B cell (primary cell): ENCODE measurements around the gene PHRF1. TPM values are rescaled to one million over a fixed set of nuclear protein-coding genes. Genes with fewer than 3 reads are reported as not detected.

Experiments used
- ATAC-seq: fragments of 200-7000 bp; cut with Tn5 transposase; one replicate; pipeline ENCODE4 v1.10.0; 2021; ENCODE audit warnings: low read depth, mild to moderate bottlenecking, moderate number of reproducible peaks, moderate library complexity
- CTCF ChIA-PET: fragments of 350-600 bp; sonication (Branson Sonifier 250); formaldehyde crosslinking; loops from one replicate; lab custom pipeline; 2021; ENCODE audit warnings: antibody characterized with exemption, inconsistent platforms; lab: Charles Lee
- POLR2A ChIA-PET: fragments of 350-600 bp; sonication (Branson Sonifier 250); formaldehyde crosslinking; loops from one replicate; lab custom pipeline; 2021; ENCODE audit warnings: antibody characterized with exemption; lab: Charles Lee
- DNase-seq: peaks from one replicate; pipeline ENCODE4 v3.0.0; 2013
- H2AFZ ChIP-seq: 2 replicates; pipeline ENCODE4 v1.6.1; 2012; ENCODE audit warnings: mild to moderate bottlenecking, low read depth, low read length; ENCODE audit not compliant: insufficient read depth, poor library complexity, severe bottlenecking
- H3K27ac ChIP-seq, 2 donors: 1 replicate in 1 of 2; 2 replicates in 1 of 2; pipeline ENCODE4 v1.5.1; 2012 to 2013; ENCODE audit warnings: low read length in 2 of 2, mild to moderate bottlenecking in 2 of 2, moderate library complexity in 1 of 2
- H3K27me3 ChIP-seq, 4 experiments: fragments of 200-600 bp in 1 of 4; sonication (generic) in 1 of 4; replicated peaks in 1 of 4; 1 replicate in 2 of 4; 2 replicates in 2 of 4; pipeline versions ENCODE4 v1.6.1 to v1.7.0; 2013 to 2016; ENCODE audit warnings: low read length in 3 of 4, mild to moderate bottlenecking in 2 of 4, mixed read lengths in 1 of 4, moderate library complexity in 1 of 4; ENCODE audit not compliant: insufficient read depth in 4 of 4, control insufficient read depth in 3 of 4; ENCODE audit errors: control extremely low read depth in 1 of 4
- H3K36me3 ChIP-seq, 2 experiments: replicated peaks in 1 of 2; 1 replicate in 1 of 2; 2 replicates in 1 of 2; pipeline versions ENCODE4 v1.6.1 to v1.7.1; 2013; ENCODE audit warnings: low read length in 1 of 2; ENCODE audit not compliant: insufficient read depth in 2 of 2, control insufficient read depth in 1 of 2; ENCODE audit errors: control extremely low read depth in 1 of 2, extremely low read depth in 1 of 2
- H3K4me1 ChIP-seq, 2 donors: fragments of 200-600 bp in 1 of 2; sonication (generic) in 1 of 2; 1 replicate in 1 of 2; 2 replicates in 1 of 2; pipeline versions ENCODE4 v1.5.1 to v1.6.1; 2013 to 2017; ENCODE audit warnings: low read length in 2 of 2; ENCODE audit not compliant: control insufficient read depth in 2 of 2, insufficient read depth in 2 of 2
- H3K4me2 ChIP-seq: replicated peaks from 2 replicates; pipeline ENCODE3; 2012; ENCODE audit warnings: mild to moderate bottlenecking, low read depth, low read length; ENCODE audit not compliant: poor library complexity, severe bottlenecking
- H3K4me3 ChIP-seq, 5 experiments: fragments of 200-600 bp in 1 of 5; sonication (generic) in 1 of 5; 1 replicate in 3 of 5; 2 replicates in 2 of 5; pipeline versions ENCODE4 v1.5.1 to v1.7.0; 2011 to 2016; ENCODE audit warnings: low read length in 4 of 5, mild to moderate bottlenecking in 4 of 5, low read depth in 2 of 5, control low read depth in 1 of 5, moderate library complexity in 1 of 5; ENCODE audit not compliant: insufficient read depth in 1 of 5; ENCODE audit errors: control extremely low read depth in 1 of 5, extremely low read depth in 1 of 5
- H3K79me2 ChIP-seq: fragments of 200-600 bp; sonication (generic); one replicate; pipeline ENCODE4 v1.6.0; 2016; ENCODE audit warnings: low read length; ENCODE audit not compliant: control insufficient read depth, insufficient read depth
- H3K9ac ChIP-seq: fragments of 200-600 bp; sonication (generic); 2 replicates; pipeline ENCODE4 v1.6.1; 2017; ENCODE audit warnings: mild to moderate bottlenecking, low read length, moderate library complexity
- H3K9me3 ChIP-seq, 3 donors: one replicate each; pipeline versions ENCODE4 v1.6.1 to v1.7.1; 2013; ENCODE audit warnings: low read length in 2 of 3; ENCODE audit not compliant: control insufficient read depth in 2 of 3, insufficient read depth in 1 of 3; ENCODE audit errors: control extremely low read depth in 1 of 3
- H4K20me1 ChIP-seq: 2 replicates; pipeline ENCODE4 v1.6.0; 2012; ENCODE audit warnings: mild to moderate bottlenecking, low read length; ENCODE audit not compliant: insufficient read depth, control insufficient read depth, poor library complexity, severe bottlenecking
- H3K27ac Mint-ChIP-seq: one replicate; pipeline ENCODE4 v1.8.0; 2021; ENCODE audit warnings: mixed read lengths
- H3K27me3 Mint-ChIP-seq: one replicate; pipeline ENCODE4 v1.8.0; 2021; ENCODE audit warnings: mixed read lengths
- H3K4me1 Mint-ChIP-seq: one replicate; pipeline ENCODE4 v1.8.0; 2021; ENCODE audit warnings: mixed read lengths
- H3K4me3 Mint-ChIP-seq: one replicate; pipeline ENCODE4 v1.8.0; 2021; ENCODE audit warnings: mixed read lengths
- H3K9me3 Mint-ChIP-seq: one replicate; pipeline ENCODE4 v1.8.0; 2022; ENCODE audit warnings: mixed read lengths; ENCODE audit not compliant: insufficient read depth
- EZH2 ChIP-seq: IDR thresholded peaks from 2 replicates; pipeline ENCODE4 v1.6.1; 2012; ENCODE audit warnings: borderline replicate concordance, low read depth, mild to moderate bottlenecking, moderate library complexity, low read length; ENCODE audit not compliant: insufficient read depth, poor library complexity, severe bottlenecking
- WGBS: methylation state at CpG from one replicate; pipeline ENCODE4 v1.1.5; 2013; ENCODE audit warnings: missing lambda C conversion rate; ENCODE audit not compliant: insufficient coverage; 5-methylcytosine and 5-hydroxymethylcytosine counted together
- intact Hi-C: fragments of 100-400 bp; cut with micrococcal nuclease; formaldehyde crosslinking; loops from one replicate; pipeline ENCODE4 v1.10.0; 2022
- polyA plus RNA-seq: library from polyadenylated mRNA; depleted of rRNA; stranded (reverse); fragments of >200 nt; gene quantifications from 2 replicates; pipeline ENCODE4 v1.2.3, GENCODE V29; 2012
- total RNA-seq, 2 donors: library from RNA; stranded (reverse); fragments of 120-200 nt in 1 of 2; gene quantifications; 1 replicate in 1 of 2; 2 replicates in 1 of 2; pipeline versions ENCODE4 v1.2.3 to v1.2.4, GENCODE V29; 2013 to 2022
- TF ChIP-seq, protein P1 (sequence below): fragments of 200-600 bp; IDR thresholded peaks from one replicate; pipeline ENCODE4 v1.8.0; 2022; ENCODE audit warnings: antibody characterized with exemption, mild to moderate bottlenecking

Gene PHRF1
- total and polyA plus RNA-seq, 2 donors (not counting 1 experiment from before 2014, with no cell fraction given): 22.3 to 57.9 TPM

DNA sequence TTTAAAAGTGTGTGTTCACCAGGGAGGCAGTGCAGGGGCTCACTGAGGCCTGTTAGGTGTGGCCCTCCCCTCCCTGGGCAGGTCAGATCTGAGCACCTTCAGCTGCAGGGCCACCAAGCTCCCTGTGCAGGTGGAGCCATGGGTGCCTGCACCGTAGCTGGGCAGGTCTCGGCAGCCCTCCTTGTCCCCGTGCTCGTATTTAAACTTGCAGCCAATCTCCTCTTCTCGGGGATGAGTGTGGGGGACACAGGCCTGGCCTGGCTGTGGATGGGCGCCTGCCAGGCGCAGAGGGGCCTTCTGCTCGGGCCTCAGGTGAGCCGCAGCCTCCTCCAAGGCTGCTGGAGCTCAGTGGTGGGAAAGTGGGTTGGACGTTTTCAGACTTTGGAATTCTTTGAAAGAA is 19.1 kb downstream of the PHRF1 start:
- no peak overlapping the region for H3K9ac ChIP-seq
- POLR2A ChIA-PET: no interaction called here

DNA sequence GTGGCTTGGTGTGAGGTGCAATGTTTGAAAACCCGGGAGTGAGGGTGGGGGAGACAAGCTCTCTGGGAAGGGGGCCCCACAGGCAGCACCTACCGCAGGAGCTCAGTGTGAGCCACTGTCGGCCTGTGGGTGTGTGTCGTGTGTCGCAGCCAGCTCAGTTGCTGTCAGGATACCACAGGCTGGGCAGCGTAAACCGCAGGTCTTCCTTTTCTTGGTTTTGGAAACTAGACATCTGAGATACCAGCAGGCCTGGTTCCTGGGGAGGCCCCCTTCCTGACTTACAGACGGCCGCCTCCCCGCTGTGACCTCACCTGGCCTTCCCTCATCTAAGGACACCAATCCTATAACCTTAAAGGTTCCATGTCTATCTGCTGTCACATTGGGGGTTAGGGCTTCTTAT is 20.1 kb downstream of the PHRF1 start:
- 89% methylated on average over 7 of the region's 10 CpGs for WGBS
- H3K9me3 ChIP-seq: no peaks in the 10 kb centered on the region
- H3K36me3 ChIP-seq: peaks cover 0 to 69% of the 10 kb centered on the region in 2 experiments
- no peak overlapping the region for H2AFZ ChIP-seq
- H3K9me3 Mint-ChIP-seq: no peaks in the 10 kb centered on the region
- no peak overlapping the region for H3K9ac ChIP-seq
- H3K4me1 Mint-ChIP-seq: no peaks in the 10 kb centered on the region
- H3K4me3 Mint-ChIP-seq: no peak overlapping the region
- no peak overlapping the region for H3K4me3 ChIP-seq
- no peaks in the 10 kb centered on the region for H3K27me3 ChIP-seq
- H3K79me2 ChIP-seq: peaks cover 39% of the 10 kb centered on the region
- POLR2A ChIA-PET: no interaction called here
- no peak overlapping the region for H3K27ac Mint-ChIP-seq
- intact Hi-C loops: no loop called here
- H4K20me1 ChIP-seq: peaks cover 54% of the 10 kb centered on the region
- no peaks in the 10 kb centered on the region for H3K4me1 ChIP-seq
- CTCF ChIA-PET: no interaction called here
- ATAC-seq: no peak
- no peaks in the 10 kb centered on the region for H3K27me3 Mint-ChIP-seq
- TF ChIP-seq, protein P1, sequence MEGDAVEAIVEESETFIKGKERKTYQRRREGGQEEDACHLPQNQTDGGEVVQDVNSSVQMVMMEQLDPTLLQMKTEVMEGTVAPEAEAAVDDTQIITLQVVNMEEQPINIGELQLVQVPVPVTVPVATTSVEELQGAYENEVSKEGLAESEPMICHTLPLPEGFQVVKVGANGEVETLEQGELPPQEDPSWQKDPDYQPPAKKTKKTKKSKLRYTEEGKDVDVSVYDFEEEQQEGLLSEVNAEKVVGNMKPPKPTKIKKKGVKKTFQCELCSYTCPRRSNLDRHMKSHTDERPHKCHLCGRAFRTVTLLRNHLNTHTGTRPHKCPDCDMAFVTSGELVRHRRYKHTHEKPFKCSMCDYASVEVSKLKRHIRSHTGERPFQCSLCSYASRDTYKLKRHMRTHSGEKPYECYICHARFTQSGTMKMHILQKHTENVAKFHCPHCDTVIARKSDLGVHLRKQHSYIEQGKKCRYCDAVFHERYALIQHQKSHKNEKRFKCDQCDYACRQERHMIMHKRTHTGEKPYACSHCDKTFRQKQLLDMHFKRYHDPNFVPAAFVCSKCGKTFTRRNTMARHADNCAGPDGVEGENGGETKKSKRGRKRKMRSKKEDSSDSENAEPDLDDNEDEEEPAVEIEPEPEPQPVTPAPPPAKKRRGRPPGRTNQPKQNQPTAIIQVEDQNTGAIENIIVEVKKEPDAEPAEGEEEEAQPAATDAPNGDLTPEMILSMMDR: no peak
- TF ChIP-seq EZH2: no peak
- no peak for DNase-seq
- H3K27ac ChIP-seq: no peak overlapping the region
- no peak overlapping the region for H3K4me2 ChIP-seq

More for the DNA sequence above, 19.1 kb downstream of the PHRF1 start:
- H3K79me2 ChIP-seq: peaks cover 39% of the 10 kb centered on the region
- 97% methylated on average over 10 of the region's 10 CpGs for WGBS
- H4K20me1 ChIP-seq: peaks cover 62% of the 10 kb centered on the region
- DNase-seq (no peak), ATAC-seq (no peak)
- no peaks in the 10 kb centered on the region for H3K4me1 ChIP-seq
- no peak overlapping the region for H3K4me3 ChIP-seq
- no peaks in the 10 kb centered on the region for H3K4me1 Mint-ChIP-seq
- TF ChIP-seq, protein P1: no peak
- TF ChIP-seq EZH2: no peak
- H3K27ac Mint-ChIP-seq: no peak overlapping the region
- H2AFZ ChIP-seq: no peak overlapping the region
- H3K27ac ChIP-seq: no peak overlapping the region
- CTCF ChIA-PET: no interaction called here
- no peak overlapping the region for H3K4me2 ChIP-seq
- no peaks in the 10 kb centered on the region for H3K9me3 ChIP-seq
- H3K4me3 Mint-ChIP-seq: no peak overlapping the region
- peaks cover 0 to 72% of the 10 kb centered on the region in 2 experiments for H3K36me3 ChIP-seq
- H3K9me3 Mint-ChIP-seq: no peaks in the 10 kb centered on the region
- no peaks in the 10 kb centered on the region for H3K27me3 ChIP-seq
- intact Hi-C loops: no loop called here
- H3K27me3 Mint-ChIP-seq: no peaks in the 10 kb centered on the region
